Small intestine (tissue), 7 donors: ENCODE measurements around the gene EIF2S2. TPM values are rescaled to one million over a fixed set of nuclear protein-coding genes. Genes with fewer than 3 reads are reported as not detected.

Experiments used
- DNase-seq, 2 donors: peaks; one replicate each; pipeline versions ENCODE4 v3.0.0 to v3.0.0-alpha.2; 2013
- FAIRE-seq: peaks from 2 replicates; lab custom pipeline; 2012; peaks lifted over from hg19 to GRCh38; lab: Jason Lieb, UNC
- H3K27ac ChIP-seq, 3 donors: one replicate each; pipeline ENCODE4 v1.5.1; 2013; ENCODE audit warnings: low read length in 2 of 3, mild to moderate bottlenecking in 2 of 3, control low read depth in 1 of 3, inconsistent platforms in 1 of 3, low read depth in 1 of 3, moderate library complexity in 1 of 3
- H3K27me3 ChIP-seq, 3 donors: one replicate each; pipeline ENCODE4 v1.6.1; 2013; ENCODE audit warnings: low read length in 3 of 3, inconsistent platforms in 1 of 3; ENCODE audit not compliant: control insufficient read depth in 3 of 3, insufficient read depth in 3 of 3
- H3K36me3 ChIP-seq, 3 donors: one replicate each; pipeline ENCODE4 v1.6.1; 2013; ENCODE audit warnings: low read length in 3 of 3, inconsistent platforms in 1 of 3, low read depth in 1 of 3, mild to moderate bottlenecking in 1 of 3, moderate library complexity in 1 of 3; ENCODE audit not compliant: control insufficient read depth in 3 of 3, insufficient read depth in 2 of 3
- H3K4me1 ChIP-seq, 3 donors: one replicate each; pipeline ENCODE4 v1.6.1; 2013; ENCODE audit warnings: low read length in 2 of 3, inconsistent platforms in 1 of 3, low read depth in 1 of 3, mild to moderate bottlenecking in 1 of 3, moderate library complexity in 1 of 3; ENCODE audit not compliant: control insufficient read depth in 3 of 3, insufficient read depth in 2 of 3
- H3K4me3 ChIP-seq, 3 donors: one replicate each; pipeline ENCODE4 v1.5.1; 2013; ENCODE audit warnings: low read length in 3 of 3, control low read depth in 1 of 3, inconsistent platforms in 1 of 3, low read depth in 1 of 3, mild to moderate bottlenecking in 1 of 3, moderate library complexity in 1 of 3
- H3K9me3 ChIP-seq, 2 donors: one replicate each; pipeline ENCODE4 v1.6.1; 2013; ENCODE audit warnings: low read depth in 1 of 2, low read length in 1 of 2; ENCODE audit not compliant: control insufficient read depth in 2 of 2, insufficient read depth in 1 of 2
- WGBS, 3 donors: extraction: QIAGEN DNeasy Blood & Tissue Kit; methylation state at CpG; one replicate each; pipeline ENCODE4 v1.1.7; 2013; 5-methylcytosine and 5-hydroxymethylcytosine counted together
- polyA plus RNA-seq, 4 donors: library from polyadenylated mRNA; stranded (reverse) in 3 of 4; unstranded in 1 of 4; fragments of 200-250 nt in 3 of 4; fragments of 120-200 nt in 1 of 4; gene quantifications; one replicate each; pipeline versions ENCODE4 v1.2.1 to v1.2.3, GENCODE V29; 2013
- donor health status: healthy with polysubstance abuse.
- donor health status: control.
- donor health status: control.
- donor health status: Bipolar disorder and iron deficiency.
- donor health status: healthy.

EIF2S2 gene
- polyA plus RNA-seq, 4 donors = 41.4 to 93.5 (median 55.3) TPM

GRCh38 chr20:34061695-34062094 lies 50.3 kb downstream of the EIF2S2 start:
- Histone ChIP-seq H3K27me3 (no peaks in the 10 kb centered on the region), H3K4me3 (no peak overlapping the region), H3K9me3 (no peaks in the 10 kb centered on the region), H3K27ac (no peak overlapping the region), H3K36me3 (peaks cover 3 to 15% (median 4%) of the 10 kb centered on the region in 3 donors), H3K4me1 (peaks cover 0 to 10% (median 0%) of the 10 kb centered on the region in 3 donors)
- FAIRE-seq = no peak
- DNase-seq = no peak

GRCh38 chr20:34060970-34061369 lies 51.1 kb downstream of the EIF2S2 start:
- Histone ChIP-seq H3K4me1 (peaks cover 0 to 10% (median 0%) of the 10 kb centered on the region in 3 donors), H3K27ac (no peak overlapping the region), H3K4me3 (no peak overlapping the region), H3K36me3 (peaks cover 3 to 15% (median 4%) of the 10 kb centered on the region in 3 donors), H3K27me3 (no peaks in the 10 kb centered on the region), H3K9me3 (no peaks in the 10 kb centered on the region)
- 74 to 90% (median 85%) methylated on average over 1 of the region's 1 CpG for WGBS, 3 donors
- no peak for FAIRE-seq
- no peak for DNase-seq

- no peak overlapping the region for H3K27ac ChIP-seq
- no peak overlapping the region for H3K4me3 ChIP-seq
- no peak for FAIRE-seq
- peaks cover 0 to 4% (median 0%) of the 10 kb centered on the region in 3 donors for H3K4me1 ChIP-seq
- H3K36me3 ChIP-seq = peaks cover 0 to 9% (median 2%) of the 10 kb centered on the region in 3 donors
- no peak for DNase-seq
- WGBS, 3 donors = 36 to 53% (median 38%) methylated on average over 1 of the region's 1 CpG
- no peaks in the 10 kb centered on the region for H3K27me3 ChIP-seq
- no peaks in the 10 kb centered on the region for H3K9me3 ChIP-seq
These were observed 53.2 kb downstream of the EIF2S2 start for GRCh38 chr20:34058831-34059230.

- 29 to 63% (median 30%) methylated on average over 1 of the region's 1 CpG for WGBS, 3 donors
- no peak overlapping the region for H3K4me3 ChIP-seq
- peaks cover 0 to 19% (median 7%) of the 10 kb centered on the region in 3 donors for H3K4me1 ChIP-seq
These were observed 56.8 kb downstream of the EIF2S2 start for GRCh38 chr20:34055290-34055689.

GRCh38 chr20:34052414-34052813 lies 59.6 kb downstream of the EIF2S2 start:
- FAIRE-seq (no peak), DNase-seq (peak; percentile 45 to 64)
- no peak overlapping the region for H3K27ac ChIP-seq
- H3K4me1 ChIP-seq = peaks cover 0 to 17% (median 8%) of the 10 kb centered on the region in 3 donors
- peaks cover 0 to 2% (median 2%) of the 10 kb centered on the region in 3 donors for H3K36me3 ChIP-seq
- H3K4me3 ChIP-seq = no peak overlapping the region
- no peaks in the 10 kb centered on the region for H3K27me3 ChIP-seq
- H3K9me3 ChIP-seq = no peaks in the 10 kb centered on the region
- 12 to 35% (median 32%) methylated on average over 2 of the region's 2 CpGs for WGBS, 3 donors

More at GRCh38 chr20:34055290-34055689, 56.8 kb downstream of the EIF2S2 start:
- no peaks in the 10 kb centered on the region for H3K27me3 ChIP-seq
- DNase-seq (no peak), FAIRE-seq (no peak)
- no peak overlapping the region for H3K27ac ChIP-seq
- H3K9me3 ChIP-seq = no peaks in the 10 kb centered on the region
- peaks cover 0 to 4% (median 0%) of the 10 kb centered on the region in 3 donors for H3K36me3 ChIP-seq

- H3K4me3 ChIP-seq = no peak overlapping the region
- no peaks in the 10 kb centered on the region for H3K9me3 ChIP-seq
- WGBS, 3 donors = 81 to 94% (median 83%) methylated on average over 4 of the region's 4 CpGs
- H3K4me1 ChIP-seq = peaks cover 5 to 30% (median 30%) of the 10 kb centered on the region in 3 donors
- DNase-seq = no peak
- H3K27ac ChIP-seq = no peak overlapping the region
- no peaks in the 10 kb centered on the region for H3K27me3 ChIP-seq
- peaks cover 0 to 8% (median 2%) of the 10 kb centered on the region in 3 donors for H3K36me3 ChIP-seq
- no peak for FAIRE-seq
These were observed 61.9 kb downstream of the EIF2S2 start for GRCh38 chr20:34049897-34050695.

- DNase-seq (no peak), FAIRE-seq (no peak)
- H3K36me3 ChIP-seq = peaks cover 0 to 13% (median 2%) of the 10 kb centered on the region in 3 donors
- 89 to 97% (median 93%) methylated on average over 1 of the region's 1 CpG for WGBS, 3 donors
- H3K4me1 ChIP-seq = peaks cover 5 to 33% (median 32%) of the 10 kb centered on the region in 3 donors
- no peak overlapping the region for H3K4me3 ChIP-seq
- H3K27ac ChIP-seq = no peak overlapping the region
- H3K27me3 ChIP-seq = no peaks in the 10 kb centered on the region
- no peaks in the 10 kb centered on the region for H3K9me3 ChIP-seq
These were observed 62.7 kb downstream of the EIF2S2 start for GRCh38 chr20:34049389-34049788.

GRCh38 chr20:34047917-34048316 lies 64.1 kb downstream of the EIF2S2 start:
- H3K27me3 ChIP-seq = no peaks in the 10 kb centered on the region
- H3K27ac ChIP-seq = no peak overlapping the region
- no peaks in the 10 kb centered on the region for H3K9me3 ChIP-seq
- H3K4me1 ChIP-seq = peaks cover 9 to 36% (median 35%) of the 10 kb centered on the region in 3 donors
- no peak overlapping the region for H3K4me3 ChIP-seq
- WGBS, 3 donors = 61 to 80% (median 64%) methylated on average over 4 of the region's 4 CpGs
- FAIRE-seq (no peak), DNase-seq (no peak)
- peaks cover 0 to 14% (median 2%) of the 10 kb centered on the region in 3 donors for H3K36me3 ChIP-seq
